Keratinocyte (primary cell): Measurements from ENCODE around the gene ULK3.

Source experiments
- CTCF ChIP-seq, 3 experiments: IDR thresholded peaks in 1 of 3; conservative IDR thresholded peaks in 1 of 3; optimal IDR thresholded peaks in 1 of 3; 2 replicates in 2 of 3; 3 replicates in 1 of 3; pipeline versions ENCODE3 to v1.5.1; 2011; ENCODE audit warnings: low read length in 3 of 3, mild to moderate bottlenecking in 3 of 3, moderate library complexity in 2 of 3, control low read depth in 1 of 3, inconsistent platforms in 1 of 3; ENCODE audit not compliant: insufficient read depth in 2 of 3; ENCODE audit errors: extremely low read depth in 1 of 3
- EZH2 ChIP-seq: IDR thresholded peaks from one replicate; pipeline ENCODE4 v1.6.1; 2012; ENCODE audit warnings: inconsistent platforms, mild to moderate bottlenecking, low read length, moderate library complexity

DNA sequence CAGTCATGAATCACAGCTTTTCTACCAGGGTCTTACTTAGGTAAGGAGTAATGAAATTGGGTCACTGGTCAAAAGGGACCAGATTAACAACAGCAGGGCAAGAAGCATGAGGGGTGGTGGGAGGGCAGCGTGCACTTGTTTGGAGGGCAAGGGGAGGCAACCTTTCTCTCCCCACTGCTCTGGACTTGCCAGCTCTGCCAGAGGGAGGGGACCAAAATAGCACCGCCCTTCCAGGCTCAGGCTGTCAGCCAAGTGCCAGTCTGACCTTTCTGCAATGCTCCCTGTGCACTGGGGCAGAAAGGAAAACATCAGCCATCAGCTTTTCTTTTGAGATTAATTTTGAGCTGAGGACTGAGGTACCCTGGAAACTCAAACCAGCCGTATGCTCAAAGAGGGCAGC, 4.5 kb upstream of the ULK3 start:
- TF ChIP-seq CTCF (optimal IDR thresholded peaks at IDR 0.05 in 1 of 3, IDR thresholded peaks at IDR 0.05 in 1 of 3, conservative IDR thresholded peaks at IDR 0.05 in 1 of 3; ENCODE audit: extremely low read depth in 1 of 3, insufficient read depth in 2 of 3, low read length in 3 of 3) (no peak), EZH2 (no peak)
